ENCODE results near the gene MYO5B. TPM values are rescaled to one million over a fixed set of nuclear protein-coding genes. Genes with fewer than 3 reads are reported as not detected.

MYO5B gene
- total and polyA plus RNA-seq, 9 of the 15 experiments (the other 6 are each of a cell fraction or from before 2014, with no cell fraction given): 0.07 to 0.42 (median 0.28) TPM

GRCh38 chr18:49848115-49848514, 346.8 kb downstream of the MYO5B start (continued):
- TF ChIP-seq MNT (conservative IDR thresholded peaks at IDR 0.05): no peak
- TF ChIP-seq FOXA1 (IDR thresholded peaks at IDR 0.05; ENCODE audit: borderline replicate concordance): no peak
- TF ChIP-seq DIDO1 (tag; IDR thresholded peaks at IDR 0.05; ENCODE audit: low read depth): no peak
- no peak for TF ChIP-seq TOE1 (IDR thresholded peaks at IDR 0.05; ENCODE audit: borderline replicate concordance)
- TF ChIP-seq TOE1 (CRISPR knock-in tag; IDR thresholded peaks at IDR 0.05; ENCODE audit: borderline replicate concordance, low read depth): no peak
- no peak for TF ChIP-seq RFX7 (CRISPR knock-in tag; IDR thresholded peaks at IDR 0.05)
- TF ChIP-seq GTF2A2 (tag; IDR thresholded peaks at IDR 0.05): no peak
- no peak for TF ChIP-seq ZNF232 (CRISPR knock-in tag; IDR thresholded peaks at IDR 0.05)

DNA sequence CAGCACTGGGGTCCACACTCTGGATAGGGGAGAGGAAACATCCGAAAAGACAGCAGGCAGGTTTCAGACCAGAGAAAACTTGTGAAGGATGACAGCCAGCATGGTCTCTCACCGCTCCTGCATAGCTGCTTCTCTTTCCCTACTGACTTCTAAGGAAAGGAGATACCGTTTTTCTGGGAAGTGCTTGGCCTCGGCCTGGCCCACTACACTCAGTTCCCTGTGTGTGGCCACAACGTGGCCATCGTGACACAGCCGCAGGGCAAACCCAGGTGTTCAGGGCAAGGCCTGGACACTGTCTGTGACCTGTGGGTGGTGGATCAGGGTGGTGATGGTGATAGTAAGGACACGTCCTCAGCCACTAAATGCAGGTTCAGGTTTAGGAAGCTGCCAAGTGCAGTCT, 347.4 kb downstream of the MYO5B start:
- in situ Hi-C loops (cut with MboI) (no loop called here), intact Hi-C loops (cut with micrococcal nuclease) (no loop called here)
- Histone ChIP-seq H3K27ac (ENCODE audit: extremely low read depth, low read depth, low read length) (no peak overlapping the region), H3K36me3 (ENCODE audit: control insufficient read depth, insufficient read depth, low read length) (no peaks in the 10 kb centered on the region), H3K9me1 (ENCODE audit: control insufficient read depth, insufficient read depth, low read length) (no peaks in the 10 kb centered on the region), H3K9me3 (replicated peaks; ENCODE audit: control insufficient read depth, insufficient read depth, low read depth, low read length) (no peaks in the 10 kb centered on the region), H3K27me3 (ENCODE audit: control insufficient read depth in 2 of 2, insufficient read depth in 2 of 2, low read length in 2 of 2) (peaks cover 0 to 32% of the 10 kb centered on the region in 2 experiments; a peak in 3 of 5 replicates), H3K4me1 (replicated peaks in 1 of 2; ENCODE audit: control insufficient read depth in 2 of 2, insufficient read depth in 2 of 2, low read length in 2 of 2) (no peaks in the 10 kb centered on the region; a peak in 1 of 5 replicates), H3K4me2 (ENCODE audit: insufficient read depth, low read length) (no peak overlapping the region), H4K20me1 (replicated peaks; ENCODE audit: control insufficient read depth, insufficient read depth, low read length) (no peaks in the 10 kb centered on the region), H2AFZ (ENCODE audit: low read depth, low read length) (no peak overlapping the region), H3K79me2 (ENCODE audit: control insufficient read depth, insufficient read depth, low read length) (no peaks in the 10 kb centered on the region), H3K4me3 (no peak overlapping the region), H3K9ac (ENCODE audit: insufficient read depth in 1 of 2, low read depth in 2 of 2, low read length in 2 of 2) (no peak overlapping the region)
- ATAC-seq: no peak
- DNase-seq (ENCODE audit: extremely low read depth in 1 of 4, low spot score in 3 of 4): no peak
- no peak for FAIRE-seq
- ChIA-PET POLR2A (interaction anchor here (0.8 kb wide), 1 partner anchor 10 kb away, joined by 3 read pairs; no protein-coding TSS in a partner anchor), CTCF (ENCODE audit: low intra/inter-chr PET ratio) (no interaction called here)
- no TSS peak for BruUV-seq (replicated peaks)
- 2% methylated on average over 7 of the region's 8 CpGs for WGBS (ENCODE audit: insufficient coverage, low coverage, missing lambda C conversion rate)
- TF ChIP-seq TGIF2 (CRISPR knock-in tag; IDR thresholded peaks at IDR 0.05) (no peak), ZNF263 (CRISPR knock-in tag; IDR thresholded peaks at IDR 0.05; ENCODE audit: borderline replicate concordance) (no peak), HDAC1 (IDR thresholded peaks at IDR 0.05) (no peak), RBM17 (IDR thresholded peaks at IDR 0.05; ENCODE audit: borderline replicate concordance, low read depth, low read length) (no peak), ZFP36 (IDR thresholded peaks at IDR 0.05; ENCODE audit: low read depth, low read length, partially characterized antibody) (no peak), FOSL1 (tag; conservative IDR thresholded peaks at IDR 0.05) (no peak), MCM5 (IDR thresholded peaks at IDR 0.05; ENCODE audit: low read depth) (no peak), ZNF217 (CRISPR knock-in tag; IDR thresholded peaks at IDR 0.05) (no peak), SP2 (IDR thresholded peaks at IDR 0.05; ENCODE audit: extremely low read depth, low read depth, low read length, poor library complexity, severe bottlenecking) (no peak)
- TF ChIP-seq, protein P1, sequence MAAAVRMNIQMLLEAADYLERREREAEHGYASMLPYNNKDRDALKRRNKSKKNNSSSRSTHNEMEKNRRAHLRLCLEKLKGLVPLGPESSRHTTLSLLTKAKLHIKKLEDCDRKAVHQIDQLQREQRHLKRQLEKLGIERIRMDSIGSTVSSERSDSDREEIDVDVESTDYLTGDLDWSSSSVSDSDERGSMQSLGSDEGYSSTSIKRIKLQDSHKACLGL (CRISPR knock-in tag; IDR thresholded peaks at IDR 0.05; ENCODE audit: borderline replicate concordance, poor library complexity, severe bottlenecking): no peak
- TF ChIP-seq, protein P2, sequence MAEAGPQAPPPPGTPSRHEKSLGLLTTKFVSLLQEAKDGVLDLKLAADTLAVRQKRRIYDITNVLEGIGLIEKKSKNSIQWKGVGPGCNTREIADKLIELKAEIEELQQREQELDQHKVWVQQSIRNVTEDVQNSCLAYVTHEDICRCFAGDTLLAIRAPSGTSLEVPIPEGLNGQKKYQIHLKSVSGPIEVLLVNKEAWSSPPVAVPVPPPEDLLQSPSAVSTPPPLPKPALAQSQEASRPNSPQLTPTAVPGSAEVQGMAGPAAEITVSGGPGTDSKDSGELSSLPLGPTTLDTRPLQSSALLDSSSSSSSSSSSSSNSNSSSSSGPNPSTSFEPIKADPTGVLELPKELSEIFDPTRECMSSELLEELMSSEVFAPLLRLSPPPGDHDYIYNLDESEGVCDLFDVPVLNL (CRISPR knock-in tag; IDR thresholded peaks at IDR 0.05; ENCODE audit: low read depth): no peak
